Activated B cell treated with CpG ODN at 0.5 μM for 24 hours (primary cell): ENCODE data around the gene POLDIP2. TPM values are rescaled to one million over a fixed set of nuclear protein-coding genes. Genes with fewer than 3 reads are reported as not detected.

Source experiments
- ATAC-seq: fragments of 200-7000 bp; cut with Tn5 transposase; one replicate; pipeline ENCODE4 v1.10.0; 2021; ENCODE audit warnings: low read depth, mild to moderate bottlenecking, moderate library complexity
- CTCF ChIA-PET: fragments of 350-600 bp; sonication (Branson Sonifier 250); formaldehyde crosslinking; loops from one replicate; lab custom pipeline; 2021; ENCODE audit warnings: antibody characterized with exemption; lab: Charles Lee
- POLR2A ChIA-PET: fragments of 350-600 bp; sonication (Branson Sonifier 250); formaldehyde crosslinking; loops from one replicate; lab custom pipeline; 2021; ENCODE audit warnings: antibody characterized with exemption; lab: Charles Lee
- DNase-seq: peaks from one replicate; pipeline ENCODE4 v3.0.0; 2022
- H3K27ac Mint-ChIP-seq: one replicate; pipeline ENCODE4 v1.8.0; 2020; ENCODE audit warnings: mixed read lengths
- H3K27me3 Mint-ChIP-seq: one replicate; pipeline ENCODE4 v1.8.0; 2021; ENCODE audit warnings: mixed read lengths
- H3K36me3 Mint-ChIP-seq: one replicate; pipeline ENCODE4 v1.8.0; 2021; ENCODE audit warnings: low read depth, mixed read lengths
- H3K4me1 Mint-ChIP-seq: one replicate; pipeline ENCODE4 v1.8.0; 2021; ENCODE audit warnings: mixed read lengths
- H3K4me3 Mint-ChIP-seq: one replicate; pipeline ENCODE4 v1.8.0; 2020; ENCODE audit warnings: mild to moderate bottlenecking, mixed read lengths
- H3K9me3 Mint-ChIP-seq: one replicate; pipeline ENCODE4 v1.8.0; 2020; ENCODE audit warnings: mixed read lengths
- intact Hi-C: fragments of 100-400 bp; cut with micrococcal nuclease; formaldehyde crosslinking; loops from one replicate; pipeline ENCODE4 v1.15.1; 2024
- total RNA-seq: library from RNA; stranded (reverse); gene quantifications from 2 replicates; pipeline ENCODE4 v1.2.3, GENCODE V29; 2022
- TF ChIP-seq, protein P1 (sequence below): fragments of 200-600 bp; IDR thresholded peaks from one replicate; pipeline ENCODE4 v1.8.0; 2022; ENCODE audit warnings: antibody characterized with exemption, mild to moderate bottlenecking

The POLDIP2 gene
- total RNA-seq, 1 donor from 2014 or later, result 60.5 TPM

DNA sequence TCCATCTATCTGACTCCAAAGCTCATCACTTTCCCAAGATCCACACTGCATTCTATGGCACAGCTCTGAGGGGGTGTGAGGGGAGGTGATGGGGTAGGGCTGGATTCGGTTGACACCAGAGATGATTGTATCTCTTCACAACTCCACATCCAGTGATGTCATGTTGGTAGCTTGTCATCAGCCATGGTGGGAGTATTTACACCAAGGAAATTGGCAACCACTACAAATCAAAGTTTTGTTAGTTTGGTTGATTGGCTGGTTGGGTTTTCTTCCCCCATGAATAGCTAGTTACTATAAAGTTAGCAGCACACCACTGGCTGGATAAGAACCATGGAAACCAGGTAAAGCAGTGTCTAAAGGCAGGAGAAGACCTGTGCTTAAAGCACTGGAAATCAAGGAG, 33.7 kb upstream of the POLDIP2 start:
- Mint-ChIP-seq H3K27me3 (no peaks in the 10 kb centered on the region), H3K36me3 (peaks cover 61% of the 10 kb centered on the region), H3K4me3 (no peak overlapping the region), H3K9me3 (no peaks in the 10 kb centered on the region), H3K4me1 (no peaks in the 10 kb centered on the region), H3K27ac (no peak overlapping the region)
- DNase-seq, result no peak
- CTCF ChIA-PET, result interaction anchor here (1.3 kb wide), 1 partner anchor 26 kb away, joined by 3 read pairs; no protein-coding TSS in a partner anchor
- intact Hi-C loops, result no loop called here
- TF ChIP-seq, protein P1, sequence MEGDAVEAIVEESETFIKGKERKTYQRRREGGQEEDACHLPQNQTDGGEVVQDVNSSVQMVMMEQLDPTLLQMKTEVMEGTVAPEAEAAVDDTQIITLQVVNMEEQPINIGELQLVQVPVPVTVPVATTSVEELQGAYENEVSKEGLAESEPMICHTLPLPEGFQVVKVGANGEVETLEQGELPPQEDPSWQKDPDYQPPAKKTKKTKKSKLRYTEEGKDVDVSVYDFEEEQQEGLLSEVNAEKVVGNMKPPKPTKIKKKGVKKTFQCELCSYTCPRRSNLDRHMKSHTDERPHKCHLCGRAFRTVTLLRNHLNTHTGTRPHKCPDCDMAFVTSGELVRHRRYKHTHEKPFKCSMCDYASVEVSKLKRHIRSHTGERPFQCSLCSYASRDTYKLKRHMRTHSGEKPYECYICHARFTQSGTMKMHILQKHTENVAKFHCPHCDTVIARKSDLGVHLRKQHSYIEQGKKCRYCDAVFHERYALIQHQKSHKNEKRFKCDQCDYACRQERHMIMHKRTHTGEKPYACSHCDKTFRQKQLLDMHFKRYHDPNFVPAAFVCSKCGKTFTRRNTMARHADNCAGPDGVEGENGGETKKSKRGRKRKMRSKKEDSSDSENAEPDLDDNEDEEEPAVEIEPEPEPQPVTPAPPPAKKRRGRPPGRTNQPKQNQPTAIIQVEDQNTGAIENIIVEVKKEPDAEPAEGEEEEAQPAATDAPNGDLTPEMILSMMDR, result no peak
- ATAC-seq, result no peak
- POLR2A ChIA-PET, result no interaction called here

DNA sequence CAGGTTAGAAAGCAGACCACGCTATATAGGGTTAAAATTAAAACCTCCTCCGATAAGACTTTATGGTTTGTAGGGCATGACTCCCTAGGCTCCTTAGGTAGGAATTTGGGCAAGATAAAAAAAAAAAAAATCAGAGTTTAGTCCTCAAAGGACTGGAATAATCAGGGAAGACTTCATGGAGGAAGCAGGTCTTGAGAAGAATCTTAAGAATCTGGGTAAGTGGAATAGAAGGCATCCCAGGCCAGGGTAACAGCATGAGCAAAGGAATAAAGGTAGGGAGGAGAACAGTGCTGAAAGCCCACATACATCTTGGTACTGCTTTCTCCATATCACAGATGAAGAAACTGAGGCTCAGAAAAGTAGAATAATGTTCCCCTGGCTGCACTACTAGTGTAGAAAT, 33.2 kb upstream of the POLDIP2 start:
- intact Hi-C loops, result no loop called here
- H3K4me3 Mint-ChIP-seq, result no peak overlapping the region
- no peaks in the 10 kb centered on the region for H3K27me3 Mint-ChIP-seq
- peaks cover 57% of the 10 kb centered on the region for H3K36me3 Mint-ChIP-seq
- H3K27ac Mint-ChIP-seq, result no peak overlapping the region
- ATAC-seq, result no peak
- POLR2A ChIA-PET, result no interaction called here
- TF ChIP-seq, protein P1, result no peak
- H3K9me3 Mint-ChIP-seq, result no peaks in the 10 kb centered on the region
- DNase-seq, result no peak
- peaks cover under 1% of the 10 kb centered on the region for H3K4me1 Mint-ChIP-seq
- CTCF ChIA-PET, result no interaction called here

DNA sequence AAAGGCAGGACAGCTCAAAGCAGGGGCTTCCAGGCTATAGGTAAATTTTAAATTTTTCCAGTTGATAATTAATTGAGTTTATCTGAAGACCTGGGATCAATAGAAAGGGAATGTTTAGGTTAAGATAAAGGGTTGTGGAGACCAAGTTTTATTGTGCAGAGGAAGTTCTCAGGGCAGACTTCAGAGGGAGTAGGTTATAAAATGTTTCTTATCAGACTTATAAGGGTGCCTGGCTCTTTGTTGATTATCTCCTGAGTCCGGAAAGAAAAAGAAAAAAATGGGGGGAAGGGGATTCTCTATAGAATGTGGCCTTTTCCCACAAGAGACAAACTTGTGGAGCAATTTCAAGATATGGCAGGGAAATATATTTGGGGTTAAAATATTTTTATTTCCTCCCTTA, 32.8 kb upstream of the POLDIP2 start:
- TF ChIP-seq, protein P1, result no peak
- CTCF ChIA-PET, result no interaction called here
- Mint-ChIP-seq H3K36me3 (peaks cover 53% of the 10 kb centered on the region), H3K4me3 (no peak overlapping the region), H3K4me1 (peaks cover 4% of the 10 kb centered on the region), H3K9me3 (no peaks in the 10 kb centered on the region), H3K27me3 (no peaks in the 10 kb centered on the region), H3K27ac (no peak overlapping the region)
- intact Hi-C loops, result no loop called here
- ATAC-seq, result no peak
- DNase-seq, result no peak
- POLR2A ChIA-PET, result no interaction called here

DNA sequence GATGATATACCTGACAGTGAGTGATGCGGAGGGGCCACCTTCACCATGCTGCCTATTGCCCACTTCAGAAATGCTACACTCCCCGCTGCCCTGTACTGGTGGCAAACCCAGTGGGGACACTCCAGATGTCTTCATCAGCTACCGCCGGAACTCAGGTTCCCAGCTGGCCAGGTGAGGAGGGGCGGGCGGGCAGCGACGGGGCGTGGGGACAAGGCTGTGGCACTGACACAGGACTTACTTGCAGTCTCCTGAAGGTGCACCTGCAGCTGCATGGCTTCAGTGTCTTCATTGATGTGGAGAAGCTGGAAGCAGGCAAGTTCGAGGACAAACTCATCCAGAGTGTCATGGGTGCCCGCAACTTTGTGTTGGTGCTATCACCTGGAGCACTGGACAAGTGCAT, 30.8 kb upstream of the POLDIP2 start:
- Mint-ChIP-seq H3K4me3 (no peak overlapping the region), H3K9me3 (no peaks in the 10 kb centered on the region), H3K27ac (no peak overlapping the region), H3K4me1 (peaks cover 15% of the 10 kb centered on the region), H3K36me3 (peaks cover 44% of the 10 kb centered on the region), H3K27me3 (peaks cover 6% of the 10 kb centered on the region)
- TF ChIP-seq, protein P1, result no peak
- no peak for ATAC-seq
- CTCF ChIA-PET, result no interaction called here
- POLR2A ChIA-PET, result no interaction called here
- intact Hi-C loops, result no loop called here
- no peak for DNase-seq

DNA sequence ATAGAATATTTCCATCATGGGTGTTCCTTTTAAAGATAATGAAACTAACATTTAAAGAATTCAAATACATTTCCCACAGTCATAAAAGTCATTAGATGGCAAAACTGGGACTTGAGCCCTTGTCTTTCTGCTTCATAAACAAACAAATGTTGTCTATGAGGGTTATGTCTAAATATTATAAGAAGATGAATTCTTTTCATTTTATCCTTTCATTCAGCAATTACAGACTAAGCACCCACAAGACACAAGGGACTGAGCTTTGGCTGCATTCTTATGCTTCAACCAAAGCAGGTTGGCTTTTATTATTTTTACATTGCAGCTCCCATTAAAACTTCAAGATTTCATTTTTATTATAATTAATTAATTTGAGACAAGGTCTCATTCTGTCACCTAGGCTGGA, 29.1 kb upstream of the POLDIP2 start:
- H3K27ac Mint-ChIP-seq, result no peak overlapping the region
- intact Hi-C loops, result no loop called here
- peaks cover 35% of the 10 kb centered on the region for H3K36me3 Mint-ChIP-seq
- DNase-seq, result no peak
- TF ChIP-seq, protein P1, result no peak
- no peak for ATAC-seq
- peaks cover 22% of the 10 kb centered on the region for H3K4me1 Mint-ChIP-seq
- H3K9me3 Mint-ChIP-seq, result no peaks in the 10 kb centered on the region
- POLR2A ChIA-PET, result interaction anchor here (1.0 kb wide), 1 partner anchor 29 kb away, joined by 3 read pairs; the partner anchor contains the start of gene POLDIP2
- CTCF ChIA-PET, result no interaction called here
- peaks cover 15% of the 10 kb centered on the region for H3K27me3 Mint-ChIP-seq
- H3K4me3 Mint-ChIP-seq, result no peak overlapping the region
